Measurements from ENCODE around the gene KCTD2. TPM values are rescaled to one million over a fixed set of nuclear protein-coding genes. Genes with fewer than 3 reads are reported as not detected.
A peak's percentile ranks its signal among the peaks of the same experiment; 100 is the strongest.

The KCTD2 gene
- total and polyA plus RNA-seq, 2 of the 13 experiments (the other 11 are each of a cell fraction or from before 2014, with no cell fraction given), result 28.3 to 32.6 TPM

DNA sequence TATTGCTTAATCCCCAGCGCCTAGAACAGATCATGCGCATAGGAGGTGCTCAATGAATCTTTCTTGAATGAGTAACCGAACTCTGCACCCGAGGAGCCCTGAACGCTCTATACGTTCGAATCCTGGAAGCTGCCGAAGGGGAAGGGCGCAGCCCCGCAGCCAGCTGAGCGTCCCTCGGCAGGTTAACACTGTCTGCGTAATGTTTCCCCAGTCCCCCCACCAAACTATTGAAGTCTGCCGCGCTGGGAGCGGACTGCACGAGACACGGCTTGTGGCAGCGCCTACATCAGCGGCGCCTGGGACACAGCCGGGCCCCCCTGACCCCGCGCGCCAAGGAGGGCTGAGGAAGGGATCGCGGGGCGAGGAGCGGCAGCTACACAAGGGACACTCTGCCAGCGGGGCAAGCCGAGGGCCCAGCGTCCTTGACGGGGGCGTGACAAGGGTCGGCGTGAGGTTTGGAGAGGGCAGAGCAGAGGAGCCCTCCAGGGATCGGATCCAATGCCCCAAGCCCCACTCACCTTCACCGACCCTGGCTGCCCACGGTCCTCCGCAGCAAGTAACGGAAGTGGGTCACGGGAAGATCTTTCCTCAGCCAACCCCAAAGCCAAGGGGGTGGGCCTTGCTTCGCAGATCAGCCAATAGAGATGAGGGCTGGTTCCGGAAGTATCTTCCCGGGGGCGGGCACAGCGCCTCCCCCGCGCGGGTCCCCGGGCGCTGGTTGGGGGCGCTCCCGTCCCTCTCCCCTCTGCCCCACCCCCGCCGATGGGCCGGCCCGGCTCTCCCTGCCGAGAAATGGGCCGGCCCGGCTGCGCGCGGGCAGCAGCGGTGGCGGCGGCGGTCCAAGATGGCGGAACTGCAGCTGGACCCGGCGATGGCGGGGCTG is at the start of gene KCTD2, which contains the start of gene ATP5PD (continued):
- TF ChIP-seq MZF1 (CRISPR knock-in tag; IDR thresholded peaks at IDR 0.05; ENCODE audit: borderline replicate concordance) (no peak), KDM6A (CRISPR knock-in tag; IDR thresholded peaks at IDR 0.05; ENCODE audit: low read depth) (no peak), HOXD1 (CRISPR knock-in tag; IDR thresholded peaks at IDR 0.05) (no peak), ZNF318 (CRISPR knock-in tag; IDR thresholded peaks at IDR 0.05) (no peak; the same call in 1 of the 2 replicates), MEF2D (CRISPR knock-in tag; IDR thresholded peaks at IDR 0.05) (no peak; the same call in 1 of the 2 replicates), ZNF292 (CRISPR knock-in tag; IDR thresholded peaks at IDR 0.05; ENCODE audit: borderline replicate concordance, low read depth) (no peak), PAX8 (CRISPR knock-in tag; IDR thresholded peaks at IDR 0.05; ENCODE audit: borderline replicate concordance) (peak; percentile 51; the same call in 1 of the 2 replicates), TRIM24 (CRISPR knock-in tag; IDR thresholded peaks at IDR 0.05) (no peak), ZNF562 (CRISPR knock-in tag; IDR thresholded peaks at IDR 0.05; ENCODE audit: borderline replicate concordance) (no peak), ARID3A (IDR thresholded peaks at IDR 0.05; ENCODE audit: low read depth, low read length) (peak; percentile 7), ZMYM3 (CRISPR knock-in tag; IDR thresholded peaks at IDR 0.05) (peak; percentile 58), HCFC1 (IDR thresholded peaks at IDR 0.05; ENCODE audit: low read depth, low read length) (peak; percentile 53; the same call in 1 of the 2 replicates), ISX (CRISPR knock-in tag; conservative IDR thresholded peaks at IDR 0.05) (no peak)
- TF ChIP-seq, protein P1, sequence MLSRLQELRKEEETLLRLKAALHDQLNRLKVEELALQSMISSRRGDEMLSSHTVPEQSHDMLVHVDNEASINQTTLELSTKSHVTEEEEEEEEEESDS (CRISPR knock-in tag; IDR thresholded peaks at IDR 0.05; ENCODE audit: borderline replicate concordance), result no peak
- TF ChIP-seq, protein P2, sequence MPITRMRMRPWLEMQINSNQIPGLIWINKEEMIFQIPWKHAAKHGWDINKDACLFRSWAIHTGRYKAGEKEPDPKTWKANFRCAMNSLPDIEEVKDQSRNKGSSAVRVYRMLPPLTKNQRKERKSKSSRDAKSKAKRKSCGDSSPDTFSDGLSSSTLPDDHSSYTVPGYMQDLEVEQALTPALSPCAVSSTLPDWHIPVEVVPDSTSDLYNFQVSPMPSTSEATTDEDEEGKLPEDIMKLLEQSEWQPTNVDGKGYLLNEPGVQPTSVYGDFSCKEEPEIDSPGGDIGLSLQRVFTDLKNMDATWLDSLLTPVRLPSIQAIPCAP (CRISPR knock-in tag; IDR thresholded peaks at IDR 0.05; ENCODE audit: low read depth), result no peak
- TF ChIP-seq, protein P3, sequence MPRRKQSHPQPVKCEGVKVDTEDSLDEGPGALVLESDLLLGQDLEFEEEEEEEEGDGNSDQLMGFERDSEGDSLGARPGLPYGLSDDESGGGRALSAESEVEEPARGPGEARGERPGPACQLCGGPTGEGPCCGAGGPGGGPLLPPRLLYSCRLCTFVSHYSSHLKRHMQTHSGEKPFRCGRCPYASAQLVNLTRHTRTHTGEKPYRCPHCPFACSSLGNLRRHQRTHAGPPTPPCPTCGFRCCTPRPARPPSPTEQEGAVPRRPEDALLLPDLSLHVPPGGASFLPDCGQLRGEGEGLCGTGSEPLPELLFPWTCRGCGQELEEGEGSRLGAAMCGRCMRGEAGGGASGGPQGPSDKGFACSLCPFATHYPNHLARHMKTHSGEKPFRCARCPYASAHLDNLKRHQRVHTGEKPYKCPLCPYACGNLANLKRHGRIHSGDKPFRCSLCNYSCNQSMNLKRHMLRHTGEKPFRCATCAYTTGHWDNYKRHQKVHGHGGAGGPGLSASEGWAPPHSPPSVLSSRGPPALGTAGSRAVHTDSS (CRISPR knock-in tag; conservative IDR thresholded peaks at IDR 0.05), result no peak

Data from HepG2 (cell line).